GM23338 (cell line): Measurements from ENCODE around the gene TEDC2.

Experiments
- EZH2 ChIP-seq: fragments of 200-600 bp; sonication (generic); IDR thresholded peaks from one replicate; pipeline ENCODE4 v1.8.0; 2017; ENCODE audit warnings: antibody characterized with exemption, mild to moderate bottlenecking, low read depth; ENCODE audit not compliant: unreplicated experiment
- EZH2phosphoT487 ChIP-seq: fragments of 200-600 bp; sonication (generic); IDR thresholded peaks from one replicate; pipeline ENCODE4 v1.8.1; 2018; ENCODE audit warnings: antibody characterized with exemption; ENCODE audit not compliant: unreplicated experiment
- POLR2AphosphoS5 ChIP-seq: IDR thresholded peaks from 2 replicates; pipeline ENCODE4 v1.6.1; 2016; ENCODE audit warnings: antibody characterized with exemption, low read depth
- STAT1 ChIP-seq: IDR thresholded peaks from one replicate; pipeline ENCODE4 v1.6.1; 2016; ENCODE audit warnings: antibody characterized with exemption; ENCODE audit not compliant: unreplicated experiment
- TF ChIP-seq, protein P1 (sequence below), 2 experiments: fragments of 200-600 bp in 1 of 2; sonication (generic) in 1 of 2; conservative IDR thresholded peaks; 2 replicates each; pipeline versions ENCODE4 v1.5.1 to v1.6.1; 2016 to 2017; ENCODE audit warnings: antibody characterized with exemption in 2 of 2, low read depth in 2 of 2, mild to moderate bottlenecking in 2 of 2, moderate library complexity in 1 of 2
- TF ChIP-seq, protein P2 (sequence below): IDR thresholded peaks from one replicate; pipeline ENCODE4 v1.6.1; 2018; ENCODE audit warnings: antibody characterized with exemption; ENCODE audit not compliant: unreplicated experiment

DNA sequence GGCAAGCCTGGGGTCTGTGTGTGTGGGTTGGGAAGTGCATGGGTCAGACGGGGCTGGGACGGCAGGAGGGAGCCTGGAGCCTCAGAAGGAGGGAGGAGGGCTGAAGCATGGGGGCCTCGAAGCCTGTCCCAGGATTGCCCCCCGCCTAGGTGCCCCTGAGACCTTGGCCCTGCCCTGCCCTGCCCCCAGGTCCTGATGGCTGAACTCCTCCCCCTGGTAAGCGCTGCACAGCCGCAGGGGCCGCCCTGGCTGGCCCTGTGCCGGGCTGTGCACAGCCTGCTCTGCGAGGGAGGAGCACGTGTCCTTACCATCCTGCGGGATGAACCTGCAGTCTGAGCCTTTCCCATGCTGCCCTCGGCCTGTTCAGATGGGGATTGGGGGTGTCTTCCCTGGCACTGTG is 4.4 kb downstream of the TEDC2 start:
- TF ChIP-seq, protein P1, sequence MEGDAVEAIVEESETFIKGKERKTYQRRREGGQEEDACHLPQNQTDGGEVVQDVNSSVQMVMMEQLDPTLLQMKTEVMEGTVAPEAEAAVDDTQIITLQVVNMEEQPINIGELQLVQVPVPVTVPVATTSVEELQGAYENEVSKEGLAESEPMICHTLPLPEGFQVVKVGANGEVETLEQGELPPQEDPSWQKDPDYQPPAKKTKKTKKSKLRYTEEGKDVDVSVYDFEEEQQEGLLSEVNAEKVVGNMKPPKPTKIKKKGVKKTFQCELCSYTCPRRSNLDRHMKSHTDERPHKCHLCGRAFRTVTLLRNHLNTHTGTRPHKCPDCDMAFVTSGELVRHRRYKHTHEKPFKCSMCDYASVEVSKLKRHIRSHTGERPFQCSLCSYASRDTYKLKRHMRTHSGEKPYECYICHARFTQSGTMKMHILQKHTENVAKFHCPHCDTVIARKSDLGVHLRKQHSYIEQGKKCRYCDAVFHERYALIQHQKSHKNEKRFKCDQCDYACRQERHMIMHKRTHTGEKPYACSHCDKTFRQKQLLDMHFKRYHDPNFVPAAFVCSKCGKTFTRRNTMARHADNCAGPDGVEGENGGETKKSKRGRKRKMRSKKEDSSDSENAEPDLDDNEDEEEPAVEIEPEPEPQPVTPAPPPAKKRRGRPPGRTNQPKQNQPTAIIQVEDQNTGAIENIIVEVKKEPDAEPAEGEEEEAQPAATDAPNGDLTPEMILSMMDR (conservative IDR thresholded peaks at IDR 0.05; ENCODE audit: low read depth in 2 of 2), result no peak
- TF ChIP-seq EZH2phosphoT487 (no peak), POLR2AphosphoS5 (no peak), STAT1 (no peak), EZH2 (no peak)
- TF ChIP-seq, protein P2, sequence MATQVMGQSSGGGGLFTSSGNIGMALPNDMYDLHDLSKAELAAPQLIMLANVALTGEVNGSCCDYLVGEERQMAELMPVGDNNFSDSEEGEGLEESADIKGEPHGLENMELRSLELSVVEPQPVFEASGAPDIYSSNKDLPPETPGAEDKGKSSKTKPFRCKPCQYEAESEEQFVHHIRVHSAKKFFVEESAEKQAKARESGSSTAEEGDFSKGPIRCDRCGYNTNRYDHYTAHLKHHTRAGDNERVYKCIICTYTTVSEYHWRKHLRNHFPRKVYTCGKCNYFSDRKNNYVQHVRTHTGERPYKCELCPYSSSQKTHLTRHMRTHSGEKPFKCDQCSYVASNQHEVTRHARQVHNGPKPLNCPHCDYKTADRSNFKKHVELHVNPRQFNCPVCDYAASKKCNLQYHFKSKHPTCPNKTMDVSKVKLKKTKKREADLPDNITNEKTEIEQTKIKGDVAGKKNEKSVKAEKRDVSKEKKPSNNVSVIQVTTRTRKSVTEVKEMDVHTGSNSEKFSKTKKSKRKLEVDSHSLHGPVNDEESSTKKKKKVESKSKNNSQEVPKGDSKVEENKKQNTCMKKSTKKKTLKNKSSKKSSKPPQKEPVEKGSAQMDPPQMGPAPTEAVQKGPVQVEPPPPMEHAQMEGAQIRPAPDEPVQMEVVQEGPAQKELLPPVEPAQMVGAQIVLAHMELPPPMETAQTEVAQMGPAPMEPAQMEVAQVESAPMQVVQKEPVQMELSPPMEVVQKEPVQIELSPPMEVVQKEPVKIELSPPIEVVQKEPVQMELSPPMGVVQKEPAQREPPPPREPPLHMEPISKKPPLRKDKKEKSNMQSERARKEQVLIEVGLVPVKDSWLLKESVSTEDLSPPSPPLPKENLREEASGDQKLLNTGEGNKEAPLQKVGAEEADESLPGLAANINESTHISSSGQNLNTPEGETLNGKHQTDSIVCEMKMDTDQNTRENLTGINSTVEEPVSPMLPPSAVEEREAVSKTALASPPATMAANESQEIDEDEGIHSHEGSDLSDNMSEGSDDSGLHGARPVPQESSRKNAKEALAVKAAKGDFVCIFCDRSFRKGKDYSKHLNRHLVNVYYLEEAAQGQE, result no peak
